ENCODE data around the gene PRKCB. TPM values are rescaled to one million over a fixed set of nuclear protein-coding genes. Genes with fewer than 3 reads are reported as not detected.

PRKCB gene
- total RNA-seq, 1 experiment from 2014 or later: 0.89 TPM

- TF ChIP-seq, protein P1, sequence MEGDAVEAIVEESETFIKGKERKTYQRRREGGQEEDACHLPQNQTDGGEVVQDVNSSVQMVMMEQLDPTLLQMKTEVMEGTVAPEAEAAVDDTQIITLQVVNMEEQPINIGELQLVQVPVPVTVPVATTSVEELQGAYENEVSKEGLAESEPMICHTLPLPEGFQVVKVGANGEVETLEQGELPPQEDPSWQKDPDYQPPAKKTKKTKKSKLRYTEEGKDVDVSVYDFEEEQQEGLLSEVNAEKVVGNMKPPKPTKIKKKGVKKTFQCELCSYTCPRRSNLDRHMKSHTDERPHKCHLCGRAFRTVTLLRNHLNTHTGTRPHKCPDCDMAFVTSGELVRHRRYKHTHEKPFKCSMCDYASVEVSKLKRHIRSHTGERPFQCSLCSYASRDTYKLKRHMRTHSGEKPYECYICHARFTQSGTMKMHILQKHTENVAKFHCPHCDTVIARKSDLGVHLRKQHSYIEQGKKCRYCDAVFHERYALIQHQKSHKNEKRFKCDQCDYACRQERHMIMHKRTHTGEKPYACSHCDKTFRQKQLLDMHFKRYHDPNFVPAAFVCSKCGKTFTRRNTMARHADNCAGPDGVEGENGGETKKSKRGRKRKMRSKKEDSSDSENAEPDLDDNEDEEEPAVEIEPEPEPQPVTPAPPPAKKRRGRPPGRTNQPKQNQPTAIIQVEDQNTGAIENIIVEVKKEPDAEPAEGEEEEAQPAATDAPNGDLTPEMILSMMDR (IDR thresholded peaks at IDR 0.05 in 2 of 3, conservative IDR thresholded peaks at IDR 0.05 in 1 of 3; ENCODE audit: borderline replicate concordance in 1 of 3, insufficient read depth in 1 of 3, low read depth in 2 of 3, low read length in 2 of 3): no peak
- TF ChIP-seq, protein P2, sequence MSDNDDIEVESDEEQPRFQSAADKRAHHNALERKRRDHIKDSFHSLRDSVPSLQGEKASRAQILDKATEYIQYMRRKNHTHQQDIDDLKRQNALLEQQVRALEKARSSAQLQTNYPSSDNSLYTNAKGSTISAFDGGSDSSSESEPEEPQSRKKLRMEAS (IDR thresholded peaks at IDR 0.05): no peak
- no peak for TF ChIP-seq ELF1 (IDR thresholded peaks at IDR 0.05; ENCODE audit: borderline replicate concordance, low read depth)
These were observed 359.4 kb downstream of the PRKCB start (continued) for GRCh38 chr16:24195221-24195620.

GRCh38 chr16:24198807-24199533 is 363.2 kb downstream of the PRKCB start:
- H2AFZ ChIP-seq (ENCODE audit: low read depth, low read length, poor library complexity, severe bottlenecking): no peak overlapping the region
- H3K4me2 ChIP-seq (ENCODE audit: low read length): no peak overlapping the region
- H3K79me2 ChIP-seq (ENCODE audit: insufficient read depth, low read length): no peaks in the 10 kb centered on the region
- TF ChIP-seq EGR1 (IDR thresholded peaks at IDR 0.05; ENCODE audit: low read depth): no peak
- no peak for TF ChIP-seq CEBPB (IDR thresholded peaks at IDR 0.05; ENCODE audit: low read depth)
- no peaks in the 10 kb centered on the region for H3K9me2 ChIP-seq (ENCODE audit: insufficient read depth)
- POLR2A ChIA-PET: no interaction called here
- no peaks in the 10 kb centered on the region for H4K20me1 ChIP-seq (ENCODE audit: insufficient read depth)
- H3K27ac ChIP-seq (ENCODE audit: low read depth, low read length): no peak overlapping the region
- no peaks in the 10 kb centered on the region for H3K36me3 ChIP-seq (ENCODE audit: control insufficient read depth in 1 of 2, insufficient read depth in 2 of 2, low read length in 2 of 2)
- no peak overlapping the region for H3K4me3 ChIP-seq (replicated peaks in 1 of 2; ENCODE audit: low read depth in 1 of 2, low read length in 2 of 2)
- CTCF ChIA-PET: no interaction called here
- no peaks in the 10 kb centered on the region for H3K9me3 ChIP-seq (ENCODE audit: control insufficient read depth in 1 of 2, insufficient read depth in 1 of 2, low read depth in 1 of 2, low read length in 2 of 2)
- no peaks in the 10 kb centered on the region for H3K4me1 ChIP-seq (ENCODE audit: control insufficient read depth in 1 of 2, insufficient read depth in 2 of 2, low read length in 2 of 2)
- no peak overlapping the region for H3K9ac ChIP-seq (ENCODE audit: low read length)
- peaks cover 20% of the 10 kb centered on the region for H3K27me3 ChIP-seq (ENCODE audit: insufficient read depth, low read length)
- DNase-seq (ENCODE audit: low read depth, low spot score) (no peak), ATAC-seq (no peak)
- intact Hi-C loops (cut with micrococcal nuclease): no loop called here
- RAD21 ChIA-PET (ENCODE audit: low non-redundant PET in 1 of 2, low total read pairs in 2 of 2, uncharacterized antibody in 2 of 2, unreplicated experiment in 2 of 2): no interaction called here
- BruUV-seq (replicated peaks): no TSS peak

Measured in HCT116 (cell line).